Transverse colon (tissue), 4 donors: ENCODE measurements around the gene TBC1D8.

ENCODE experiments used
- CTCF ChIP-seq, 5 experiments: fragments of 200-600 bp in 3 of 5; fragments of 450-650 bp in 2 of 5; sonication (generic) in 3 of 5; IDR thresholded peaks; 1 replicate in 2 of 5; 2 replicates in 3 of 5; pipeline ENCODE4 v1.5.1; 2016 to 2017; ENCODE audit warnings: antibody characterized with exemption in 5 of 5, inconsistent platforms in 3 of 5, mild to moderate bottlenecking in 2 of 5, moderate library complexity in 1 of 5
- EP300 ChIP-seq: sonication (generic); formaldehyde crosslinking; IDR thresholded peaks from one replicate; pipeline ENCODE4 v1.6.1; 2017; ENCODE audit warnings: antibody characterized with exemption, low read depth
- POLR2A ChIP-seq: fragments of 450-650 bp; IDR thresholded peaks from one replicate; pipeline ENCODE4 v1.6.1; 2016; ENCODE audit warnings: antibody characterized with exemption, mild to moderate bottlenecking, moderate library complexity
- POLR2AphosphoS5 ChIP-seq, 3 donors: sonication (generic); formaldehyde crosslinking; IDR thresholded peaks; one replicate each; pipeline ENCODE4 v1.6.1; 2016; ENCODE audit warnings: antibody characterized with exemption in 3 of 3

DNA sequence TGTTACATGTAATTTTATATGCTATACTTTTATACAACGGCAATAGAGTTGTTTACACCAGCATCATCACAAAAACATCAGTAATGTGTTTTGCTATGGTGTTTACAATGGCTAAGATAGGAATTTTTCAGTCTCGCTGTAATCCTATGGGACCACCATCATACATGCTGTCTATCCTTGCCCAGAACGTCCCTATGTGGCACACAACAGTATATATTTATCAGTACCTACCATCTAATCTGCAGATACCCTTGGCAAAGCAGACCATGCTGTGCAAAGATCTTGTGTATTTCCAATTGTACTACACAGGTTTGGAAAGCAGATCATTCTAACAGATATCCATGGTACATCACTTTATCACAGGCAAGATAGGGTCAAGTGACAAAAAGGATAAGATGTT, 133.8 kb downstream of the TBC1D8 start:
- no peak for TF ChIP-seq CTCF (IDR thresholded peaks at IDR 0.05)
- no peak for TF ChIP-seq POLR2A
- TF ChIP-seq EP300: no peak
- no peak for TF ChIP-seq POLR2AphosphoS5 (IDR thresholded peaks at IDR 0.05)
